Neuronal stem cell (in vitro differentiated cells): ENCODE data around the gene CNKSR2.

Experiments used
- DNase-seq: peaks from one replicate; pipeline ENCODE4 v3.0.0-alpha.2; 2013; ENCODE audit warnings: low spot score
- H2AFZ ChIP-seq: one replicate; pipeline ENCODE4 v1.6.1; 2013; ENCODE audit warnings: mild to moderate bottlenecking, low read length, inconsistent platforms
- H2AK5ac ChIP-seq: 2 replicates; pipeline ENCODE4 v1.6.1; 2013; ENCODE audit warnings: low read depth, mild to moderate bottlenecking, inconsistent platforms, low read length, moderate library complexity, mixed read lengths
- H2BK120ac ChIP-seq: 2 replicates; pipeline ENCODE4 v1.6.1; 2013; ENCODE audit warnings: low read depth, mild to moderate bottlenecking, inconsistent platforms, low read length, moderate library complexity, mixed read lengths
- H2BK12ac ChIP-seq: one replicate; pipeline ENCODE4 v1.6.1; 2013; ENCODE audit warnings: low read length, inconsistent platforms
- H2BK15ac ChIP-seq: 2 replicates; pipeline ENCODE4 v1.6.1; 2013; ENCODE audit warnings: mild to moderate bottlenecking, low read length, inconsistent platforms, mixed read lengths
- H2BK5ac ChIP-seq: one replicate; pipeline ENCODE4 v1.6.1; 2013; ENCODE audit warnings: inconsistent platforms, mild to moderate bottlenecking, low read length, moderate library complexity
- H3K14ac ChIP-seq: one replicate; pipeline ENCODE4 v1.6.1; 2013; ENCODE audit warnings: low read length, inconsistent platforms
- H3K18ac ChIP-seq: 2 replicates; pipeline ENCODE4 v1.6.1; 2013; ENCODE audit warnings: low read length, inconsistent platforms
- H3K23ac ChIP-seq: 2 replicates; pipeline ENCODE4 v1.6.1; 2013; ENCODE audit warnings: low read depth, mild to moderate bottlenecking, mixed read lengths, low read length, inconsistent platforms; ENCODE audit not compliant: poor library complexity
- H3K27ac ChIP-seq: replicated peaks from 3 replicates; pipeline ENCODE4 v1.5.1; 2013; ENCODE audit warnings: low read length, inconsistent platforms
- H3K27me3 ChIP-seq, 3 experiments: 2 replicates each; pipeline ENCODE4 v1.6.1; 2013; ENCODE audit warnings: low read length in 3 of 3, mild to moderate bottlenecking in 2 of 3, inconsistent platforms in 1 of 3, low read depth in 1 of 3, mixed read lengths in 1 of 3, moderate library complexity in 1 of 3; ENCODE audit not compliant: control insufficient read depth in 3 of 3, insufficient read depth in 3 of 3
- H3K36me3 ChIP-seq, 2 donors: replicated peaks in 1 of 2; 2 replicates each; pipeline ENCODE4 v1.6.1; 2013; ENCODE audit warnings: low read length in 2 of 2; ENCODE audit not compliant: control insufficient read depth in 2 of 2, insufficient read depth in 2 of 2
- H3K4ac ChIP-seq: 2 replicates; pipeline ENCODE4 v1.6.1; 2013; ENCODE audit warnings: inconsistent platforms, mild to moderate bottlenecking, low read length, moderate library complexity
- H3K4me1 ChIP-seq, 2 donors: 1 replicate in 1 of 2; 2 replicates in 1 of 2; pipeline ENCODE4 v1.6.1; 2013; ENCODE audit warnings: low read length in 2 of 2, low read depth in 1 of 2; ENCODE audit not compliant: control insufficient read depth in 2 of 2, insufficient read depth in 1 of 2
- H3K4me2 ChIP-seq: one replicate; pipeline ENCODE4 v1.6.1; 2013; ENCODE audit warnings: mild to moderate bottlenecking, low read length, inconsistent platforms; ENCODE audit not compliant: insufficient read depth, poor library complexity, severe bottlenecking
- H3K4me3 ChIP-seq, 2 donors: 2 replicates each; pipeline ENCODE4 v1.5.1; 2013; ENCODE audit warnings: low read length in 2 of 2, mild to moderate bottlenecking in 2 of 2, inconsistent platforms in 1 of 2, moderate library complexity in 1 of 2
- H3K79me1 ChIP-seq: one replicate; pipeline ENCODE4 v1.6.1; 2013; ENCODE audit warnings: low read depth, mild to moderate bottlenecking, inconsistent platforms, low read length, moderate library complexity
- H3K9ac ChIP-seq: one replicate; pipeline ENCODE4 v1.6.1; 2013; ENCODE audit warnings: mild to moderate bottlenecking, low read depth, low read length, inconsistent platforms; ENCODE audit not compliant: poor library complexity
- H3K9me3 ChIP-seq, 2 donors: replicated peaks in 1 of 2; 2 replicates each; pipeline versions ENCODE3 to v1.6.1; 2013; ENCODE audit warnings: low read length in 2 of 2, mild to moderate bottlenecking in 2 of 2, inconsistent platforms in 1 of 2, low read depth in 1 of 2, mixed read lengths in 1 of 2, moderate library complexity in 1 of 2; ENCODE audit not compliant: control insufficient read depth in 2 of 2, insufficient read depth in 1 of 2
- H4K8ac ChIP-seq: one replicate; pipeline ENCODE4 v1.6.1; 2013; ENCODE audit warnings: low read depth, mild to moderate bottlenecking, inconsistent platforms, low read length, moderate library complexity
- H4K91ac ChIP-seq: one replicate; pipeline ENCODE4 v1.6.1; 2013; ENCODE audit warnings: low read length, low read depth, mild to moderate bottlenecking, inconsistent platforms; ENCODE audit not compliant: poor library complexity
- WGBS, 2 donors: extraction: QIAGEN DNeasy Blood & Tissue Kit; methylation state at CpG; one replicate each; pipeline ENCODE4 v1.1.7; 2013; ENCODE audit warnings: missing lambda C conversion rate in 2 of 2, mixed read lengths in 1 of 2; ENCODE audit not compliant: insufficient read length in 2 of 2, insufficient replicate concordance in 1 of 2; ENCODE audit errors: extremely low coverage in 2 of 2; 5-methylcytosine and 5-hydroxymethylcytosine counted together

The CNKSR2 gene

DNA sequence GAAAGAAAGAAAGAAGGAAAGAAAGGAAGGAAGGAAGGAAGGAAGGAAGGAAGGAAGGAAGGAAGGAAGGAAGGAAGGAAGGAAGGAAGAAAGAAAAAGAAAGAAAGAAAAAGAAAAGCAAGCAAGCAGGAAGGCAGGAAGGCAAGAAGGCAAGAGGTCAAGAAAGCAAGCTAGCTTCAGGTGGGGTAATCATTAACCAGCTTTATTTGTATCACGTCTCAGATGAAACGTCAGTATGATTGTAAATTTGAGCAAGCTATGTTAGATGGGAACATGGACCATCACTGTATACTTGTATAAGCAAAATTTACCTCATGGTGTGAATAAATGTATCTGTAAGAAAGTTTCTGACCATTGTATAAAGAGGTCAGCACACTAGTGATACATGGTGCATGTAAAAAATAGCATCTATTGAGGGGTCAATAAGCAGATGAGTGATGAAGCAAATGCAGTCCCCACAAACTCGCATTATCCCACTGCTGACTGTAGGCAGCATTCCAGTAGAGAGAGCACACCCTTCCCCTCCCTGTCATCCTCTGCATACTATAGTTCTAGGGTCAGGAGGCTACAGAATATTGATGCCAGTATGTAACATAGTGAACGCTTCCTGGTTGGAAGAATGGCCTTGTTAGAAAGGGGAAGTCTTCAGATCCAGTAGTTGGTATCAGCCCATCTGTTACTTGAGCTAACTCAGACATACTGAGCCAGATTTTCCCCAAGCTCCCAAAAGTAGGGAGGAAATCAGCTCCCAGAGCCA lies 300.4 kb downstream of the CNKSR2 start:
- Histone ChIP-seq H2BK120ac (no peak overlapping the region), H4K8ac (no peak overlapping the region), H3K4me3 (no peak overlapping the region), H3K9me3 (no peaks in the 10 kb centered on the region), H2AK5ac (no peak overlapping the region), H3K4me2 (no peak overlapping the region), H3K4me1 (no peaks in the 10 kb centered on the region), H3K18ac (no peak overlapping the region), H3K27me3 (peaks cover 0 to 18% (median 0%) of the 10 kb centered on the region in 3 experiments), H3K27ac (no peak overlapping the region), H2BK12ac (no peak overlapping the region), H2AFZ (no peak overlapping the region), H3K79me1 (no peaks in the 10 kb centered on the region), H3K23ac (no peak overlapping the region), H3K14ac (no peak overlapping the region), H2BK15ac (no peak overlapping the region), H2BK5ac (no peak overlapping the region), H3K9ac (no peak overlapping the region), H3K36me3 (no peaks in the 10 kb centered on the region), H4K91ac (no peak overlapping the region), H3K4ac (no peak overlapping the region)
- WGBS, 2 donors = no CpG with 5 or more reads among the region's 4 CpGs
- DNase-seq = no peak

DNA sequence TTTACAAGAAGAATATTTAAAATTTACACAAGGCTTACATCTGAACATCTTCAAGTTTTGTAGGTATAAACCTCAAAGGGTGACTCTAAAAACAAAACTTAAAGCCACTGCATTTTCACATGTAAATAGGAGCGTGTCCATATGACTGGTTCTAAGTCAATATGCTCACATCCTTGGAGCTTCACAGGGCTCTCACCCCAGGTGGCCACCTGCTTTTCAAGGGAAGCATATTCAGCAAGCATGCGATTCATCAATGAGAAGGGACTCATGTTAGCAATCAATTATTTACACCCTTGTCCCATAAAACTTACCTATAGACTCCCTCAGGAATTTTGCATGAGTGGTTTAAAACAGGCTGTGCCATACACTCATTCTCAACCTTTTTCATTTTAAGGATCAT lies 301.7 kb downstream of the CNKSR2 start:
- Histone ChIP-seq H3K9ac (no peak overlapping the region), H3K79me1 (no peaks in the 10 kb centered on the region), H3K27ac (no peak overlapping the region), H2BK12ac (no peak overlapping the region), H2BK5ac (no peak overlapping the region), H2AK5ac (no peak overlapping the region), H3K18ac (no peak overlapping the region), H3K36me3 (no peaks in the 10 kb centered on the region), H3K14ac (no peak overlapping the region), H3K4ac (no peak overlapping the region), H3K27me3 (peaks cover 0 to 18% (median 0%) of the 10 kb centered on the region in 3 experiments), H3K23ac (no peak overlapping the region), H4K8ac (no peak overlapping the region), H3K9me3 (no peaks in the 10 kb centered on the region), H3K4me1 (no peaks in the 10 kb centered on the region), H3K4me3 (no peak overlapping the region), H2BK120ac (no peak overlapping the region), H4K91ac (no peak overlapping the region), H2AFZ (no peak overlapping the region), H2BK15ac (no peak overlapping the region), H3K4me2 (no peak overlapping the region)
- no CpG with 5 or more reads among the region's 2 CpGs for WGBS, 2 donors
- DNase-seq = no peak

DNA sequence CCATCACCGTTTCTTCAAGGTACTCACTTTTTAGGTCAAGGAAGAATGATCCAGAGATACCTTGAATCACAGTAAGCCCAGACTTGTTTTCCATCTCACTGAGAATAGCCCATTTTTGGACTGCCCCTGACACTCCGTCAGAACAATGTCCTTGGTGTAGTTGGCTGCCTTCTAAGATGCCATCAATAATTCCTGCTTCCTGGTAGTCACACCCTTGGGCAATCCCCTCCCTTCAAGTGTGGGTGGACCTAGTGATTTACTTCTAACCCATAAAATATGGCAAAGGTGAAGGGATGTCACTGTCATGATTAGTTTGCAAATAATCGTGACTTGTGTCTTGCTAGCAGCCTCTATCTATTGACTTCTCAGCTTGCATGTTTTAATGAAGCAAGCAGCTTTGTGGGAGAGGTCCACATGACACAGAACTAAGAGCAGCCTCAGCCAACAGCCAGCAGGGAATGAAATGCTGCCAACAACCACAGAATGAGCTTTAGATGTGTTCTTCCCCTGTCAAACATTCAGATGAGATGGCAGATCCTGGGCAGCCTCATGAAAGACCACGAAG lies 303.9 kb downstream of the CNKSR2 start:
- Histone ChIP-seq H4K91ac (no peak overlapping the region), H2AK5ac (no peak overlapping the region), H3K23ac (no peak overlapping the region), H3K4me3 (no peak overlapping the region), H3K9ac (no peak overlapping the region), H3K79me1 (no peaks in the 10 kb centered on the region), H4K8ac (no peak overlapping the region), H3K36me3 (no peaks in the 10 kb centered on the region), H2BK5ac (no peak overlapping the region), H3K4me1 (no peaks in the 10 kb centered on the region), H2BK15ac (no peak overlapping the region), H3K4me2 (no peak overlapping the region), H3K18ac (no peak overlapping the region), H3K9me3 (no peaks in the 10 kb centered on the region), H3K27ac (no peak overlapping the region), H2BK12ac (no peak overlapping the region), H3K4ac (no peak overlapping the region), H2BK120ac (no peak overlapping the region), H3K14ac (no peak overlapping the region), H3K27me3 (peaks cover 0 to 18% (median 0%) of the 10 kb centered on the region in 3 experiments), H2AFZ (no peak overlapping the region)
- DNase-seq = no peak
- no CpG with 5 or more reads among the region's 4 CpGs for WGBS, 2 donors

DNA sequence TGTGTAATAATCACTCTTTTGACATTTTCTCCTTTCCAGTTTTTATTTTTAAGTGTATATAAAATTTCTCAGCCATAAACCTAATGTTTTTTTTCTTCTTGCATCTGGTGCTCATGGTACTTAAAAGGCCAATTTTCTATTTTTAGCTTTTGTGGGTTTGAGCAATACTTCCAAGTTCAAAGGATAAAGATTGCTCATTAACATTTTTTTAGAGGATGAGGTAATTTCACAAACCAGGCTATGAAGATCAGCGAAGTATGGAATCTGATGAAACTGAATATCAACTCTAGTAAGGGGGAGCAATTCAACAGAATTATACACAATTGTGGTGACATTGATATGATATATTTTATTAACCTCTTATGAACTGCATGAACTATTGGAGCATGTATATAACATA lies 309.7 kb downstream of the CNKSR2 start:
- H3K36me3 ChIP-seq = no peaks in the 10 kb centered on the region
- H2AFZ ChIP-seq = no peak overlapping the region
- H4K8ac ChIP-seq = no peak overlapping the region
- no peak overlapping the region for H3K27ac ChIP-seq
- no peak overlapping the region for H3K14ac ChIP-seq
- H3K4me1 ChIP-seq = no peaks in the 10 kb centered on the region
- no peaks in the 10 kb centered on the region for H3K79me1 ChIP-seq
- no peak overlapping the region for H2AK5ac ChIP-seq
- H2BK12ac ChIP-seq = no peak overlapping the region
- H3K27me3 ChIP-seq = peaks cover 0 to 3% (median 0%) of the 10 kb centered on the region in 3 experiments
- no peak overlapping the region for H3K4ac ChIP-seq
- H3K4me2 ChIP-seq = no peak overlapping the region
- no peak overlapping the region for H3K9ac ChIP-seq
- H2BK120ac ChIP-seq = no peak overlapping the region
- DNase-seq = no peak
- WGBS, 2 donors = no CpG with 5 or more reads among the region's 1 CpG
- no peak overlapping the region for H3K23ac ChIP-seq
- H2BK5ac ChIP-seq = no peak overlapping the region
- H3K4me3 ChIP-seq = no peak overlapping the region
- H2BK15ac ChIP-seq = no peak overlapping the region
- no peak overlapping the region for H3K18ac ChIP-seq
- H3K9me3 ChIP-seq = no peaks in the 10 kb centered on the region
- no peak overlapping the region for H4K91ac ChIP-seq
